Liver (tissue), 3 donors: ENCODE measurements around the gene PTMA.

Experiments used
- CTCF ChIP-seq: fragments of 150-350 bp; IDR thresholded peaks from 2 replicates; pipeline ENCODE4 v1.5.1; 2017; ENCODE audit warnings: improper control_type of control experiment, low read depth, low read length; ENCODE audit not compliant: missing input control
- EGR1 ChIP-seq, 2 donors: IDR thresholded peaks; 2 replicates each; pipeline ENCODE4 v1.6.1; 2016 to 2018; ENCODE audit warnings: antibody characterized with exemption in 2 of 2, low read depth in 2 of 2
- RAD21 ChIP-seq, 2 donors: IDR thresholded peaks; 2 replicates each; pipeline ENCODE4 v1.6.1; 2016; ENCODE audit warnings: antibody characterized with exemption in 2 of 2, mild to moderate bottlenecking in 2 of 2
- SP1 ChIP-seq: IDR thresholded peaks from 2 replicates; pipeline ENCODE4 v1.6.1; 2018; ENCODE audit warnings: antibody characterized with exemption, mild to moderate bottlenecking
- YY1 ChIP-seq: IDR thresholded peaks from 2 replicates; pipeline ENCODE4 v1.6.1; 2016; ENCODE audit warnings: antibody characterized with exemption, mild to moderate bottlenecking
- TF ChIP-seq, protein P1 (sequence below): IDR thresholded peaks from 2 replicates; pipeline ENCODE4 v1.6.1; 2016; ENCODE audit warnings: antibody characterized with exemption
- donor health status: healthy.
- donor health status: healthy.

GRCh38 chr2:231662811-231663457, 45.4 kb upstream of the PTMA start:
- no peak for TF ChIP-seq CTCF
- TF ChIP-seq EGR1 (IDR thresholded peaks at IDR 0.05; ENCODE audit: low read depth in 2 of 2) = no peak
- TF ChIP-seq YY1 = no peak
- no peak for TF ChIP-seq SP1
- no peak for TF ChIP-seq RAD21 (IDR thresholded peaks at IDR 0.05)
- TF ChIP-seq, protein P1, sequence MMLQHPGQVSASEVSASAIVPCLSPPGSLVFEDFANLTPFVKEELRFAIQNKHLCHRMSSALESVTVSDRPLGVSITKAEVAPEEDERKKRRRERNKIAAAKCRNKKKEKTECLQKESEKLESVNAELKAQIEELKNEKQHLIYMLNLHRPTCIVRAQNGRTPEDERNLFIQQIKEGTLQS = no peak
